Hindlimb muscle (tissue), 1 donor: Measurements from ENCODE around the gene GGA2. TPM values are rescaled to one million over a fixed set of nuclear protein-coding genes. Genes with fewer than 3 reads are reported as not detected.
"Not testable (repeated sequence)": the region's sequence is repeated elsewhere in the genome, so short reads cannot be mapped to it uniquely, and the experiment has no call there.

Experiments used
- DNase-seq: peaks from one replicate; pipeline ENCODE4 v3.0.0-alpha.2; 2013
- polyA plus RNA-seq: library from polyadenylated mRNA; unstranded; fragments of 120-200 nt; gene quantifications from one replicate; pipeline ENCODE4 v1.2.1, GENCODE V29; 2013; ENCODE audit not compliant: insufficient read length

GGA2 gene
- polyA plus RNA-seq, 1 donor: 111 TPM

DNA sequence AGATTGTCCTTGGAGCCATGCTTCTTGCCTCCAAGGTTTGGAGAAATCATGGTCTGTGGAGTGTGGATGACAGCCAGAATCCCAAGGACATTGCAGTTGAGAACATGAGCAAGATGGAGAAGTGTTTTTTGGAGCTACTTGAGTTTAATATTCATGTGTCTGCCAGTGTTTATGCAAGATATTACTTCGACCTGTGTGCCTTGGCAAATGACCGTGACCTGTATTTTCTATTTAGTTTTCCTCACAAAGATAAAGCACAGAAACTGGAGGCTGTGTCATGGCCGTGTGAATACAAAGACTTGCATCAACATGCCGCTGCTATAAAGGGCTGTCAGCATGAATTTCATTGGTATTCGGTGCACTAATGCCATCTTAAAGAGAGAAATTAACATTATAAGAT, 9.0 kb downstream of the GGA2 start:
- DNase-seq: no peak

GRCh38 chr16:23500862-23501225, 9.4 kb downstream of the GGA2 start:
- DNase-seq: no peak

DNA sequence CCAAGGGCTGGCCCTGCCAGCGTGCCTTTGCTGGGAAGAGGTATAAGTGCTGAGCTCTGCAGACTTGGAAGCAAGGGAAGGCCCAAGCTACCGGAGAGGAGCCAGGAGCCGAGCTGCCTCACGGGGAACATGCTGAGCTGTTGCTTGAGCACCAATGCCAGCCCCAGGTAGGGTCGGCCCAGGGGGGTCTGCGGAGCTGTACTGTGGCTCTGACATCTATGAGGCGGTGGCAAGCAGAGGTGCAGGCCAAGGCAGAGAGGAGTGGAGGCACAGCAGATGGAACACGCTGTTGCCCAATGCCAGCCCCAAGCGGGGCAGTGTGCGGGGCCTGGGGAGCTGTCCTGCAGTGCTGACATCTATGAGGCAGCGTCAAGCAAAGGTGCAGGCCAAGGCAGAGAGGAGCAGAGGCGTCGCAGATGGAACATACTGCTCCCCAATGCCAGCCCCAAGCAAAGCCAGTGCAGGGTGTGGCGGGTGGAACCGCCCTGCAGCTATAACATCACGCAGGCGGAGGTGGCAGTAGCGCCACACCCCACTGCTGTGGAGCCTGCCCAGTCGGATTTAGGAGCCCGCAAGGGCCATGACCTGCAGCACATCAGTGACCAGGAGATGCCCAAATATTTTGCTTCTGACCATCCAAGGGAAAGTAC, 10.0 kb downstream of the GGA2 start:
- DNase-seq: no peak

DNA sequence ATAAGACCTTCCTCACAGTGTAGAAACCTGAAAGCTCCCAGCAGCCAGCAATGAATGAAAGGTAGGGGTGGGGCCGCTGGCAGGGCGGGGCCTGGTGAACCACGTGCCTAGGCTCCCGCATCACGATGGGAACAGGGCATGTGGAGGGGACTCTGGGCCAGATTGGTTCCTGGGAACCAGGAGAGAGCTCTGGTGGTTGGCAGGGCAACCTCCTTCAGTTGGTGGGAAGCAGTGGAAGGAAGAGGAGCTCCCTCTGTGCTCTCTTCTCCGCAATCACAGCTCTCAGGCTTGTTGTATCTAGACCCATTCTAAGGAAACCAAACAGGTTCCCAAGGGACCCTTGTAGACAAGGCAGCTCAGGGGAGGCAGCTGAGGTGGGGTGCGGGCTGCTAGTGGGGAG, 10.5 kb downstream of the GGA2 start:
- DNase-seq: no peak

DNA sequence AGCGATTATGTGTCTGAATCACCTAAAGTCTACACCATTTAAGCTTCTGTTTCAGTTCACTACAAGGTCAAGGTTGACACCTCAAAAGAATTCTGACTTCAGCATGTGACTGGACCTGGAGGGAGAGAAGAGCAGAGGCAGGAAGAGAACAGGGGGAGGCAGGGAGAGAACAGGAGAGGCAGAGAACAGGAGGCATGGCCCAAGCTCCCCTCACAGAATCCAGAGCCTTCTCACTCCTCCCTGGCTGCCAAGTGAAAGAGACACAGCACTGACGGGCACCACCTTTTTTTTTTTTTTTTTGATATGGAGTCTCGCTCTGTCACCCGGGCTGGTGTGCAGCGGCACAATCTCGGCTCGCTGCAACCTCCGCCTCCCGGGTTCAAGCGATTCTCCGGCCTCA, 11.4 kb downstream of the GGA2 start:
- no peak for DNase-seq

DNA sequence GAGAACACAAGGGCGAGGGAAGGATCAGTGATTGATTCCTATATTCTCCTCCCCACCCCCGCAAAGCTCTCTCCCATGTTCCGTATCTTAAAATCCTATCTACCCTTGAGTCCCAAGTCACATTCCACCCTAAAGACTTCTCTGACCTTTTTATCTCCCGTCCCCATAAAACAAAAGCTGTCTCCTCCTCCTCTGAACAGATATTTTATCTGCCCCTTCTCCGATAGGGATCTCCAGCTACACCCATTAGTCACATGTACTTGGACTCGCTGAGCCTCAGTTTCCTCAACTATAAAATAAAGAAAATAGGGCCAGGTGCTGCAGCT, 12.8 kb downstream of the GGA2 start:
- DNase-seq: no peak

- no peak for DNase-seq
Observed at GRCh38 chr16:23496821-23497542, 13.3 kb downstream of the GGA2 start.

DNA sequence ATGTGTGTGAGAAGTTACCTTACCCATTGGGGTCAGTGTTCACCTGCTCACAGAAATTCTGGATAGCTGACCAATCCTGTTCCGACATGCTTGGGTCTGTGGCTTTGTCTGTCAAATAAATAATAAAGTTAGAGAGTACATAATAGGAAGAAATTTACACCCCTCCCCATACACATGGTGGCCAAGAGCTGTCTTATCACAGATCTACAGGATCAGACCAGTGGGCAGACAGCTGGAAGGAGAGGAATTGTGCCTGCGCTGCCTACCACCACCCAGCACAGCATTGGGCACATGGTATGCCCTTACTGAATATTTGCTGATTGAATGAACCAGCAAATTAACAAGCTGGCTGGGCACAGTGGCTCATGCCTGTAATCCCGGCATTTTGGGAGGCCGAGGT, 14.6 kb downstream of the GGA2 start:
- DNase-seq: no peak

- no peak for DNase-seq
Observed at GRCh38 chr16:23494188-23494587, 16.1 kb downstream of the GGA2 start.

GRCh38 chr16:23491490-23492391, 18.6 kb downstream of the GGA2 start:
- DNase-seq: no peak

DNA sequence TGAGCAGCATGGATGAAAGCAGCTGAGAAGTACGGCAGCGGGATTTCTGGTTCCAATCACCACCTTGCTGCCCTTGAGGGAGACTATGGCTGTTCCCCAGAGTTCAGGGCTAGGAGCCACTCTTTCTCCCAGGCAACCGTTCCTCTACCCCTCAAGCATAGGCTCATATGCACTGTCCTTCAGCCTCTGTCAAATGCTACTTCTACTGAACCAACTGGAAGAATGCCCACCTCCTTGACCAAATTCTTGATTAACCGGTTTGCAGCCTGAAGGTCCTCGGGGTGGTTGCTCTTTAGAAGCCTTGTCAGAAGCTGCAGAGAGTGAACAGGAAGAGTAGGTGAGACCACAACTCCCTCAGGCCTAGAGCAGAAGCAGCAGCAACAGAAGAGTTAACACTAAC, 23.8 kb downstream of the GGA2 start:
- DNase-seq: no peak

DNA sequence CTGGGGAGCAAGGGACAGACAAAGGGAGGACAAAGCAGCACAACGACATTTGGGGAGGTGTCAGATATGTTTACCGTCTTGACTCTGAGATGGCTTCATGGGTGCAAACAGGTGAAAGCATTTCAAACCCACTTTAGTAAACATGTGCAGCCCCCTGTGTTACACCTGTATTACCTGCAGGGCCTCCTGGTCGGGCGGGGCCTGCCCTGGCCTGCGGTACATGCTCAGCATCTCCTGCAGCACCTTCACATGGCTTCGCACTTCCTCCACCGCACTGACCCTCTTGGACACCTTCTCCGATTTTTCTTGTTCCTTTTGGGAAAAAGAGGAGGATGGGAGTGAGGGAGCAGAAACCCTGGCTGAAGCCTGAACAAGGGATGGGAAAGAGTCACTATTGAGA, 24.5 kb downstream of the GGA2 start:
- DNase-seq: no peak

- no peak for DNase-seq
Observed at GRCh38 chr16:23485257-23485614, 25.1 kb downstream of the GGA2 start.

DNA sequence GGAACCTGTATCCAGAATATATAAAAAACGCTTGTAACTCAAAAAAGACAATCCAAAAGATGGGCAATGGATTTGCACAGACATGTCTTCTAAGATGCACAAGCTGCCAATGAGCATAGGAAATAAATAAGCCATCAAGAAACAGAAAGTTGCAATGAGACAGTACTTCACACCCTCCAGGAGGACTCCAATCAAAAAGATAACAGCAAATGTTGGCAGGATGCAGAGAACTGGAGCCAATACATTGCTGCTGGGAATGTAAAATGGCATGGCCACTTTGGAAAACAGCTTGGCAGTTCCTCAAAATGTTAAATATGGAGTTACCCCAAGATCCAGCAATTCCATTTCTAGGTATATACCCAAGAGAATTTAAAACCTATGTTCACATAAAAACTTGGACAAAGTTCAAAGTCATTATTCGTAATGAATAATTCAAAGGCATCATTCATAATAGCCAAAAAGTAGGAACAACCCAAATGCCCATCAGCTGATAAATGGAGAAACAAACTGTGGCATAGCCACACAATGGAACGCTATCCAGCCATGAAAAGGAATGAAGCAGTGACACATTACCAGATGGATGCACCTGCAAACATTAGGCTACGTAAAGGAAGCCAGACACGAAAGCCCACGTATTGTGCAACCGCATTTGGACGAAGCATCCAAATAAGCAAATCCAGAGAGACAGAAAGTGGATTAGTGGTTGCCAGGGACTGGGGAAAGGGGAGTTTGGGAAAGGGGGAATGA, 25.6 kb downstream of the GGA2 start:
- DNase-seq: no peak

DNA sequence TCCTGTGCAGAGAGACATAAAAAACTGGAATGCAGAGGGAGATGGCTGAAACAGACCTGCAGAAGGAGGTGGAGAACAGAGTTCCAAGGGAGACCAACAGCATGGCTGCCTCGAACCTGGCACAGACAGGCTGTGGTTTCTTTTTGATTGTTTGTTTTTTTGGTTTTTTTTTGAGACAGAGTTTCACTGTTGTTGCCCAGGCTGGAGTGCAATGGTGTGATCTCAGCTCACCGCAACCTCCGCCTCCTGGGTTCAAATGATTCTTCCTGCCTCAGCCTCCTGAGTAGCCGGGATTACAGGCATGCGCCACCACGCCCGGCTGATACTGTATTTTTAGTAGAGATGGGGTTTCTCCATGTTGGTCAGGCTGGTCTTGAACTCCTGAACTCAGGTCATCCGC, 26.8 kb downstream of the GGA2 start:
- not testable (repeated sequence) for DNase-seq

DNA sequence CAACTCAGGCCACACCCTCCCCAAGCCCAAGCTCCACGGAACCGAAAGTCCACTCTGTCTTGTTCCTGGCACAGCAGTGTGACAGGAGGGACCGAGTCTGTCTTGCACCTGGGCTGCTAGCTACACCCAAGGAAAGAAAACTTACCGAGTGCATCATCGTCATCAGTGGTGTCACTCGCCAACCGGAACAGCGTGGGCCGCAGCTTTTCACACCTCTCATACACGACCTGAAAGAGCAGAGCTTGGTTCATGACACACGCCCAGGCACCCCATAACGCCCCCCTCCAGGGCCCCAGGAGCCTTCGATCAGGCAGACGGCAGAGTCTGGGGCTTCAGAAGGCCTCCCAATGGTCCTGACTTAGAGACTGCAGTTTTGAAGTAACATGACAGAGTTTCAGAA, 27.5 kb downstream of the GGA2 start:
- no peak for DNase-seq

GRCh38 chr16:23480257-23480656, 30.0 kb downstream of the GGA2 start:
- no peak for DNase-seq

- DNase-seq: no peak
Observed at GRCh38 chr16:23479138-23479537, 31.2 kb downstream of the GGA2 start.

GRCh38 chr16:23478566-23478965, 31.7 kb downstream of the GGA2 start:
- DNase-seq: no peak

- DNase-seq: no peak
Observed at GRCh38 chr16:23476289-23476688, 34.0 kb downstream of the GGA2 start.

GRCh38 chr16:23469814-23470213, 40.5 kb downstream of the GGA2 start:
- no peak for DNase-seq

DNA sequence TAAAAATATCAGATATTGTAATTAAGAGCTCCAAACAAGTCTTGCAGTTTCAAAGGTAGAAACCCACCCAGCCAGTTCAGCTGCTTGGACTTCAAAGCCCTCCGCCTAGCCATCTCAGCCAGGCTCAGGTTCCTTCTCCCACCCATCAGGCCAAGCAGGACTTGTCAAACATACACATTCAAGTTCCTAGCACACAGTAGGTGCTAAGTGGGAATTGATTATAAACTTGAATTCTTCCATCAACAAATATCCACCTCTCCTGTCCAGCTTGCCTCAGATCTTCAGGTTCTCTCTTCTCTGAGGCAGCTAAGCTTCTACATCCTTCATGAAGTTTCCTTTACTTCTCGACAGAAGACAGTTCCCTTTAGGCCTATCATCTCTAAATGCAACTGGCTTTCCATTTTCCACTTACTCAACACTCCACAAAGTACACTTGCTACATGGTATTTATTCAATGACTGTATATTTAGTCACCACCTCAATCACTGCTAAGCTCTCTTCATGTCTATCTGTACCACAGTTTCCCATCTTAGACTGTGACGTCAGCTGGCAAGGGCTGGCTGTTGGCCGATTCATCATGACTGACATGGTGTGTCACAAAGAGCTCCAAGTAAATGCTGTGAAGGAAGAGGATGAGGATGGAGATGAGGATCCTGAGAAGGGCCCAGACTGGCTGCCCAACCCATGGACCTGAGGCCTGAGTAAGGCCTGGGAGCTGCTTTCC, 44.0 kb downstream of the GGA2 start:
- no peak for DNase-seq
